HEK293 (cell line): ENCODE results near the gene TBCEL.

Source experiments
- KLF9 ChIP-seq: fragments of 450-650 bp; formaldehyde crosslinking; IDR thresholded peaks from 2 replicates; pipeline ENCODE4 v1.5.1; 2016; ENCODE audit warnings: missing biosample characterization, missing genetic modification characterization, low read depth
- TRIM28 ChIP-seq: IDR thresholded peaks from 2 replicates; pipeline ENCODE4 v1.6.1; 2011; ENCODE audit warnings: low read length, control low read depth, borderline replicate concordance
- YY1 ChIP-seq: fragments of 450-650 bp; formaldehyde crosslinking; IDR thresholded peaks from 2 replicates; pipeline ENCODE4 v1.5.1; 2018; ENCODE audit warnings: missing biosample characterization, missing genetic modification characterization
- ZBTB21 ChIP-seq: fragments of 450-650 bp; formaldehyde crosslinking; IDR thresholded peaks from 2 replicates; pipeline ENCODE4 v1.5.1; 2017; ENCODE audit warnings: missing biosample characterization, missing genetic modification characterization
- ZNF114 ChIP-seq: fragments of 450-650 bp; formaldehyde crosslinking; IDR thresholded peaks from 2 replicates; pipeline ENCODE4 v1.5.0; 2017; ENCODE audit warnings: missing biosample characterization, missing genetic modification characterization
- ZNF157 ChIP-seq: fragments of 450-650 bp; formaldehyde crosslinking; IDR thresholded peaks from 2 replicates; pipeline ENCODE4 v1.5.1; 2016; ENCODE audit warnings: missing biosample characterization, missing genetic modification characterization
- ZNF514 ChIP-seq: fragments of 450-650 bp; formaldehyde crosslinking; IDR thresholded peaks from 2 replicates; pipeline ENCODE4 v1.5.1; 2016; ENCODE audit warnings: missing biosample characterization, missing genetic modification characterization
- ZNF560 ChIP-seq: fragments of 450-650 bp; formaldehyde crosslinking; IDR thresholded peaks from 2 replicates; pipeline ENCODE4 v1.5.1; 2017; ENCODE audit warnings: missing biosample characterization, missing genetic modification characterization, borderline replicate concordance
- ZNF629 ChIP-seq: fragments of 450-650 bp; formaldehyde crosslinking; IDR thresholded peaks from 2 replicates; pipeline ENCODE4 v1.5.1; 2017; ENCODE audit warnings: missing biosample characterization, missing genetic modification characterization
- TF ChIP-seq, protein P1 (sequence below): fragments of 450-650 bp; formaldehyde crosslinking; IDR thresholded peaks from 2 replicates; pipeline ENCODE4 v1.5.1; 2016; ENCODE audit warnings: missing biosample characterization, missing genetic modification characterization
- TF ChIP-seq, protein P2 (sequence below): fragments of 450-650 bp; formaldehyde crosslinking; IDR thresholded peaks from 2 replicates; pipeline ENCODE4 v1.5.1; 2016; ENCODE audit warnings: missing biosample characterization, missing genetic modification characterization, low read depth
- TF ChIP-seq, protein P3 (sequence below): fragments of 450-650 bp; formaldehyde crosslinking; IDR thresholded peaks from 2 replicates; pipeline ENCODE4 v1.5.1; 2016; ENCODE audit warnings: missing biosample characterization, missing genetic modification characterization
- TF ChIP-seq, protein P4 (sequence below): fragments of 450-650 bp; formaldehyde crosslinking; IDR thresholded peaks from 2 replicates; pipeline ENCODE4 v1.5.1; 2016; ENCODE audit warnings: missing biosample characterization, missing genetic modification characterization

DNA sequence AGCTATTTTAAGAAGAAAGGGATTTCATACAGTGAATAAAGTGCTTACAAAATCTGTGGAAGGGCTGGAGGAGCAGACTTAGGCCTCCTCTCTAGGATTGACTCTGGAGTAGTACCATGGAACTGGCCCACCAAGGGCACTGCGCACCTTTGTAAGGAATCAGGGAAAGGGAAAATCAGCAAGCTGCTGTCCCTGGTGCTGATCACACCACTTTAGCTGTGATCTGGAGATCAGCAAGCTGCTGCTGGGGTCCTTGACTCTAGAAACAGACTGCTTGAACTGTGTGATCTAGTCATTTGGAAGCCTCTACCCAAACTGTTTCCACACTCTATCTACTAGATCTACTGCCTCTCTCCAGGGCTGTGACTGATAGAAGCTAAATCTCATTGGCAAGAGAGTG, 58.8 kb downstream of the TBCEL start:
- TF ChIP-seq, protein P1, sequence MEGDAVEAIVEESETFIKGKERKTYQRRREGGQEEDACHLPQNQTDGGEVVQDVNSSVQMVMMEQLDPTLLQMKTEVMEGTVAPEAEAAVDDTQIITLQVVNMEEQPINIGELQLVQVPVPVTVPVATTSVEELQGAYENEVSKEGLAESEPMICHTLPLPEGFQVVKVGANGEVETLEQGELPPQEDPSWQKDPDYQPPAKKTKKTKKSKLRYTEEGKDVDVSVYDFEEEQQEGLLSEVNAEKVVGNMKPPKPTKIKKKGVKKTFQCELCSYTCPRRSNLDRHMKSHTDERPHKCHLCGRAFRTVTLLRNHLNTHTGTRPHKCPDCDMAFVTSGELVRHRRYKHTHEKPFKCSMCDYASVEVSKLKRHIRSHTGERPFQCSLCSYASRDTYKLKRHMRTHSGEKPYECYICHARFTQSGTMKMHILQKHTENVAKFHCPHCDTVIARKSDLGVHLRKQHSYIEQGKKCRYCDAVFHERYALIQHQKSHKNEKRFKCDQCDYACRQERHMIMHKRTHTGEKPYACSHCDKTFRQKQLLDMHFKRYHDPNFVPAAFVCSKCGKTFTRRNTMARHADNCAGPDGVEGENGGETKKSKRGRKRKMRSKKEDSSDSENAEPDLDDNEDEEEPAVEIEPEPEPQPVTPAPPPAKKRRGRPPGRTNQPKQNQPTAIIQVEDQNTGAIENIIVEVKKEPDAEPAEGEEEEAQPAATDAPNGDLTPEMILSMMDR = no peak
- TF ChIP-seq, protein P2, sequence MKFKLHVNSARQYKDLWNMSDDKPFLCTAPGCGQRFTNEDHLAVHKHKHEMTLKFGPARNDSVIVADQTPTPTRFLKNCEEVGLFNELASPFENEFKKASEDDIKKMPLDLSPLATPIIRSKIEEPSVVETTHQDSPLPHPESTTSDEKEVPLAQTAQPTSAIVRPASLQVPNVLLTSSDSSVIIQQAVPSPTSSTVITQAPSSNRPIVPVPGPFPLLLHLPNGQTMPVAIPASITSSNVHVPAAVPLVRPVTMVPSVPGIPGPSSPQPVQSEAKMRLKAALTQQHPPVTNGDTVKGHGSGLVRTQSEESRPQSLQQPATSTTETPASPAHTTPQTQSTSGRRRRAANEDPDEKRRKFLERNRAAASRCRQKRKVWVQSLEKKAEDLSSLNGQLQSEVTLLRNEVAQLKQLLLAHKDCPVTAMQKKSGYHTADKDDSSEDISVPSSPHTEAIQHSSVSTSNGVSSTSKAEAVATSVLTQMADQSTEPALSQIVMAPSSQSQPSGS = no peak
- TF ChIP-seq ZNF514 (tag by site-specific recombination) = no peak
- TF ChIP-seq ZNF560 (tag by site-specific recombination) = no peak
- TF ChIP-seq TRIM28 = no peak
- no peak for TF ChIP-seq ZNF114 (tag by site-specific recombination)
- TF ChIP-seq ZNF629 (tag by site-specific recombination) = no peak
- TF ChIP-seq, protein P3, sequence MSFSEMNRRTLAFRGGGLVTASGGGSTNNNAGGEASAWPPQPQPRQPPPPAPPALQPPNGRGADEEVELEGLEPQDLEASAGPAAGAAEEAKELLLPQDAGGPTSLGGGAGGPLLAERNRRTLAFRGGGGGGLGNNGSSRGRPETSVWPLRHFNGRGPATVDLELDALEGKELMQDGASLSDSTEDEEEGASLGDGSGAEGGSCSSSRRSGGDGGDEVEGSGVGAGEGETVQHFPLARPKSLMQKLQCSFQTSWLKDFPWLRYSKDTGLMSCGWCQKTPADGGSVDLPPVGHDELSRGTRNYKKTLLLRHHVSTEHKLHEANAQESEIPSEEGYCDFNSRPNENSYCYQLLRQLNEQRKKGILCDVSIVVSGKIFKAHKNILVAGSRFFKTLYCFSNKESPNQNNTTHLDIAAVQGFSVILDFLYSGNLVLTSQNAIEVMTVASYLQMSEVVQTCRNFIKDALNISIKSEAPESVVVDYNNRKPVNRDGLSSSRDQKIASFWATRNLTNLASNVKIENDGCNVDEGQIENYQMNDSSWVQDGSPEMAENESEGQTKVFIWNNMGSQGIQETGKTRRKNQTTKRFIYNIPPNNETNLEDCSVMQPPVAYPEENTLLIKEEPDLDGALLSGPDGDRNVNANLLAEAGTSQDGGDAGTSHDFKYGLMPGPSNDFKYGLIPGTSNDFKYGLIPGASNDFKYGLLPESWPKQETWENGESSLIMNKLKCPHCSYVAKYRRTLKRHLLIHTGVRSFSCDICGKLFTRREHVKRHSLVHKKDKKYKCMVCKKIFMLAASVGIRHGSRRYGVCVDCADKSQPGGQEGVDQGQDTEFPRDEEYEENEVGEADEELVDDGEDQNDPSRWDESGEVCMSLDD (tag by site-specific recombination) = no peak
- TF ChIP-seq ZBTB21 (tag by site-specific recombination) = no peak
- no peak for TF ChIP-seq ZNF157
- TF ChIP-seq, protein P4, sequence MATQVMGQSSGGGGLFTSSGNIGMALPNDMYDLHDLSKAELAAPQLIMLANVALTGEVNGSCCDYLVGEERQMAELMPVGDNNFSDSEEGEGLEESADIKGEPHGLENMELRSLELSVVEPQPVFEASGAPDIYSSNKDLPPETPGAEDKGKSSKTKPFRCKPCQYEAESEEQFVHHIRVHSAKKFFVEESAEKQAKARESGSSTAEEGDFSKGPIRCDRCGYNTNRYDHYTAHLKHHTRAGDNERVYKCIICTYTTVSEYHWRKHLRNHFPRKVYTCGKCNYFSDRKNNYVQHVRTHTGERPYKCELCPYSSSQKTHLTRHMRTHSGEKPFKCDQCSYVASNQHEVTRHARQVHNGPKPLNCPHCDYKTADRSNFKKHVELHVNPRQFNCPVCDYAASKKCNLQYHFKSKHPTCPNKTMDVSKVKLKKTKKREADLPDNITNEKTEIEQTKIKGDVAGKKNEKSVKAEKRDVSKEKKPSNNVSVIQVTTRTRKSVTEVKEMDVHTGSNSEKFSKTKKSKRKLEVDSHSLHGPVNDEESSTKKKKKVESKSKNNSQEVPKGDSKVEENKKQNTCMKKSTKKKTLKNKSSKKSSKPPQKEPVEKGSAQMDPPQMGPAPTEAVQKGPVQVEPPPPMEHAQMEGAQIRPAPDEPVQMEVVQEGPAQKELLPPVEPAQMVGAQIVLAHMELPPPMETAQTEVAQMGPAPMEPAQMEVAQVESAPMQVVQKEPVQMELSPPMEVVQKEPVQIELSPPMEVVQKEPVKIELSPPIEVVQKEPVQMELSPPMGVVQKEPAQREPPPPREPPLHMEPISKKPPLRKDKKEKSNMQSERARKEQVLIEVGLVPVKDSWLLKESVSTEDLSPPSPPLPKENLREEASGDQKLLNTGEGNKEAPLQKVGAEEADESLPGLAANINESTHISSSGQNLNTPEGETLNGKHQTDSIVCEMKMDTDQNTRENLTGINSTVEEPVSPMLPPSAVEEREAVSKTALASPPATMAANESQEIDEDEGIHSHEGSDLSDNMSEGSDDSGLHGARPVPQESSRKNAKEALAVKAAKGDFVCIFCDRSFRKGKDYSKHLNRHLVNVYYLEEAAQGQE = peak; percentile 93
- TF ChIP-seq YY1 (tag by site-specific recombination) = no peak
- TF ChIP-seq KLF9 (tag by site-specific recombination) = no peak
